Activated T-helper 1 cell treated with anti-CD3 and anti-CD28 coated beads, Interleukin-2, amount 50 U/mL, for 16 hours (primary cell): ENCODE results near the gene UNC5C.

Experiments
- DNase-seq, 2 donors: peaks; one replicate each; pipeline ENCODE4 v3.0.0-alpha.2; 2020; ENCODE audit warnings: low read depth in 1 of 2, low spot score in 1 of 2

Gene UNC5C

DNA sequence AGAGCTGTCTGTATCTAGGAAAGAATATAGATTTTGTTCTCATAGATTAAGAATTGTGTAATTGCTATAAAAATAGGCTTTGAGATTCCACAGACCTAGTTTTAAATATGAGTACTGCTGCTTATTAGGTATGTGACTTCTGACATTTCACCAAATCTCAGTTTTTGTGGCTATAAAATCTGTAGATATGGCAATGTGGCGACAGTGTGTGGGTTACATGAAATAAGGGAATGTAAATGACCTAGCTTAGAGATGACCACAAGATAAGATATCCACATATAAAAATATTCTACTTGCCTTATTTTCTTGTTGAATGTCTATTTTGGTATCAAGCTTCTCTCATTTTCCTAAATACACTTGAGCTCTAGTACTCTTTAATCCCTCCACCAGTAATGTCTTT, 193.8 kb downstream of the UNC5C start:
- no peak for DNase-seq

DNA sequence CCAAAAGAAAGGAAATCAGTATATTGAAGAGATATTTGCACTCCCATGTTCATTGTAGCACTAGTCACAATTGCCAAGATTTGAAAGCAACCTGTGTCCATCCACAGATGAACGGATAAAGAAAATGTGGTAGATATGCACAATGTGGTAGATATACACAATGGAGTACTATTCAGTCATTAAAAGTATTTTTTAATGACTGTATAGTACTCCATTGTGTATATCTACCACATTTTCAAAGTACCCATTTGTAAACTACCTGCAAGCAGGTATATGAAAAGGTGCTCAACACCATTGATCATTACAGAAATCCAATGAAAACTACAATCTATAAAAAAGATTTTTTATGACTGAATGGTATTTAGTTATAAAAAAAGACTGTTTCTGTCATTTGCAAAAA, 200.4 kb downstream of the UNC5C start:
- DNase-seq = no peak

DNA sequence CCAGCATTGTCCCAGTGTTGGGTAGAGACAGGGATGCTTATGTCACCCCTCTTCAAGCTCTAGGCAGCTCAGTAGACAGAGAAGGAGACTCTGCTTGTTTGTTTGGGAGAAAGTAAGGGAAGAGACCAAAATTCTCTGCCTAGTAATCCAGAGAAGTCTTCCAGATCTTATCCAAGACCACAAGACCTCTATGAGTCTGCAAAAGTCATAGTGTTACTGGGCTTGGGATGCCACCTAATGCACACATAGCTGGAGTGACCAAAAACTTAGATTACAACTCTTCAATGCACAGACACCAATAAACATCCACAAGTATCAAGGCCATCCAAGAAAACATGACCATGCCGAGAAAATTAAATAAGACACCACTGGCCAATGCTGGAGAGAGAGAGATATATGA, 205.5 kb downstream of the UNC5C start:
- no peak for DNase-seq

DNA sequence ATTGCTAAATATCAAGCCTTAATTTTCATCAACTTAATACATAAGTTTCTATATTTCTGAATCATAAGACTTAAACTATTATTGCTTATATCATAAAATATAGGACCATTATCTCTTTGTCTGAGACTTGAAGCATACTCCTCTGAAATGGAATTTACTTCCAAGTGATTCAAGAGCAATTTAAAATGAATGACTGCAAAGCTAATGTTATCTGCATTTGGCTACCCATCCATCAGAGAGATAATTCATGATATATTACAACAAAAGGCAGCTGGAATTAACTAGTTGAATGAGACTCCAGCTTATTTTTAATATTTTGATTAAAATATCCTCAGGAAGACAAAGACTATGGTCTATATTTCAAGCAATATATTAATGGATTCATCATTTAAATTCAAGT, 208.6 kb downstream of the UNC5C start:
- DNase-seq = no peak

DNA sequence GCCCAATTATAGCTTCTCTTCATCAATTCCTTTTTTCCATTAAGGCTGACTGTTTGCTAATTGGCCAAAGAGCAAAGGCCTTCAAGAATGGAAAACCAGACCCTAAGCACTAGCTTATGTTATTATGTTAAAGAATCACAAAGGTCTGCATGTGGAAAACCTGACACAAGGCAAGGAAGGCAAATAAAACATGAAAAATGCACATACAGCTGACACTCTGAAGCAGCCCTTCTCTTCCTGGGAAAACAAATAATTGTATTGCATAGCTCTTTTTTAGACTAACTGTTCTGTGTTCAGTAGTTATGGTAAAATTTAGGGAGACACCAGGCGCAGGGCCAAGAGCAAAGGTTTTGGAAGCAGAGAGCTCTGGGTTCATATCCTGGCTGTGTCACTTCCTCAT, 223.1 kb downstream of the UNC5C start:
- no peak for DNase-seq

DNA sequence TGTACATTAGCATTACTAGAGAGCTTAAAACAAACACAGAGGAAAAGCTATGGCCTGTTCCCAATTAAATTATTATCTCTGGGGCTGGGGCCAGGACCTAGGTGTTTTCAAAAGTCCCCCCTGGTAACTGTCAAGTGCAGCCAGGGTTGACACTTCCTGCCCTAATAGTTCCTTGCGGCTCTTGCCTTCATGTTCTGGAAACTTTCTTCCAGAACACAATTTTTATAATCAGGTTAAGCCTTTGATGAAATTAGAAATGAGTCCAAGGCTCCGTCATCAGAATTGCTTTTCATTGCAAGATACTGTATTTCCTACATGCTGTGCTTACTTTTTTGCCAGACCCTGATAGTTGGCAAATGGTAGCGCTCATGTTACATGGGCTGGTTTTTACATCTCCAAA, 229.6 kb downstream of the UNC5C start:
- DNase-seq = no peak

DNA sequence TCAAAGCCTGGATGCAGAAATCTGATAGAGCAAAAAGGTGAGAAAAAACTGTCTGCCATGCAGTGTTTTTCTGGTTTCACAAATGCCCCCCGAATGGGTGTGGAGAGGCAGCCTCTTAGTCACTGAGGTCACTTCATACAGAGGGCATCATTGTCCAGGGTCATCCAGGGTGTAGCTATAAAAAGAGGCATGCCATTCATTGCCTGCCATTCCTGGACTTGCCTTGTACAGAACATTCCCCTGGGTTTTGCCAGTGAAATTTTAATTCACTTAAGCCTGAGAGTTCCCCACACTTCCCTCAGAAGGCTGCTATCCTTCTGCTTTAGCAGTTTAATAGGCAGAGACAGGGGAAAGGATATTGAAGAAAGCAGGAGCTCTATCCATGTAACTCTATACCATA, 230.3 kb downstream of the UNC5C start:
- DNase-seq = no peak

DNA sequence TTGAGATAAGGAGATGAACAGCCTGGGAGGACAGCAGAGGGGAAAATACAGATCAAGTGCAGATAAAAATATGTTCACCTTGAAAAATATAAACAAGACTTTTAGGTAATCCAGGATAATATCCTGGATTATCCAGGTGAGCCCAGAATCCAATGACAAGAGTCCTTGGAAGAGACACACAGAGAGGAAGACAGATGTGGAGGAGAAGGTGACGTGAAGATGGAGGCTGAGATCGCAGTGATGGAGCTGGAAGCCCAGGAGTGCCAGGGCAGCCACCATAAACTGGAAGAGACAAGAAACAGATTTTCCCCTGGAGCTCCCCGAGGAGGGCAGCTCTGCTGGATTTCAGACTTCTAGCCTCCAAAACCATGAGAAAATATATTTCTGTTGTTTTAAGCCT, 230.7 kb downstream of the UNC5C start:
- DNase-seq = no peak

DNA sequence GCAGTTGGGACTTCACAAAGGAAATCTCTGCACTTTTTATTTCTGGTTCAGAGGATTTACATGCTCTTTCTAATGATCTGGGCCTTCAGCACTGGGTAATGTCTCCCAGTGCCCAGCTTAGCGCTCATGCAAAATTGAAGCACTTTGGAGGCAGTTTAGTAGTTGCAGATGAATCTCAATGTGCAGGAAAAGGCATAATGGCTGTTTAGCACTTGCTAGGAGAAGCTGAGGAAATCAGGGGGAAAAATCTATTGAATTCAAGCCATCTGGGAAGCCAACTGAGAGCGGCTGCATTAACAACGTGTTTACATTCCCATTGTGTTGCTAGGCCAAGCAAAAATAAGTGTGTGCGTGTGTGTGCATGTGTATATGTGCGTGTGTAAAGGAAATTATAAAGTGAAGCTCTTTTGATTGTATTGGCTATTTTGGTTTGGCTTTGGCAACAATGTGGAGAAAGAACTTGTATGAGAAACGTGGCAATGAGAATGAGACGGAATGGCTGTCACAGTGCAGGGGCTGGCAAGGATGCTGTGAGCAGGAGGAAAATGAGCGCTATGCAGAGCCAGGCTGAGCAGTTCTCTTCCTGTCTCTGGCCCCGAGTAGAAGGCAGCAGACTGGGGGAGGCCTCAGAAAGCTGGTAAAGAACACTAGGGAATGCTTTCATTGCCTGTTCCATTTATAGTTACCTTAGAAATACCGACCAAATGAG, 231.5 kb downstream of the UNC5C start:
- DNase-seq = no peak

DNA sequence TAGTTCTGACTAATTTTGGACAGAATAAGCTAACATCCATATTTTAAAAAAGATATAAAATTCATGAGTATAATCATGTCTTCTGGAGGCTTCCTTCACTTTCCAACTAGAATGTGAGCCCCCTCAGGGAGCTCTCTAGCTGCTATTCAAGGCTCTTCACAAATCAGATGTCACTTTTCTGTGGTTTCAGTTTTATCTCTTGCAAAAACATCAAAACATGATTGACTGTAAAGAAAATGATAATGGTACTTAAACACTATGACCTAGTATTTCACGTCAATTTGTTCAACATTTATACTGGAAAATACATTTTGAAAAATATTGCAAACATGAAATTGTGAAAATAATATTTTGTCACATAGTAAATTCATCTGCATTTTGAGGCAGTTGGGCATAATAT, 234.2 kb downstream of the UNC5C start:
- no peak for DNase-seq

DNA sequence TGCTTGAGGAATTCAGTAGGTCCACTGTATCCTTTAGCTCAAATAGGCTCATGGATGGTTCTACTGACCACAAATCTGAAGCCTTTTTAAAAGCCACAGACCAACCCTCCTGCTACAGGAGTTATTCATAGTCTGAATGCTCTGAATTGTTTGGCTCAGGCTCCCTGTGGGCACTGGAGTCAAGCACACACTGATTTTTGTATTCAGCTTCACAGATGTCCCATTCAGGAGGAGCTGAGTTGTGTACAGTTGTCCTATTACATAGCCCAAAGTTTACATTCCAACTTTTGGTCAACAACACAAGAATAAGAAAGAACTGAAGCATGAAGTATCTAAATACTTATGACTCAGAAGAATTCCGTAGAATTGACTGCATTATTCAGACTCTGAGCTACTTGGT, 243.9 kb downstream of the UNC5C start:
- no peak for DNase-seq

DNA sequence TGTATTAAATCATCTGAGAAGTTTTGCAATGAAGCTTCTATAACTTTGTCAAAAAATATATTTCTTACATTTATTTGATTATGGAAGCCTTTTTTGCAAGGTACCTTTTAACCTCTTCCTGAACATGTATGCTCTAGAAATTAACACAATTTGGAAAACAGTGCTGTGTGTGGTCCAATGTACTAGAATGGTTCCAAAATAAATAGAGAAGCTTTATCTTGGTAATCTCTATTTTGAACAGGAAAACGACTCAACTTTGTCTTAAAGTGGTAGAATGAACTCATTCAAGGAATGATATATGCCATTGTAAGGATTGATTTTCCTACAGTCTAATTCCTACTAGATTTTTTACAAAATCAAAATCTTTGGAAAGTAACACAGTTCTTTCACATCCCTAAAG, 248.5 kb downstream of the UNC5C start:
- no peak for DNase-seq

DNA sequence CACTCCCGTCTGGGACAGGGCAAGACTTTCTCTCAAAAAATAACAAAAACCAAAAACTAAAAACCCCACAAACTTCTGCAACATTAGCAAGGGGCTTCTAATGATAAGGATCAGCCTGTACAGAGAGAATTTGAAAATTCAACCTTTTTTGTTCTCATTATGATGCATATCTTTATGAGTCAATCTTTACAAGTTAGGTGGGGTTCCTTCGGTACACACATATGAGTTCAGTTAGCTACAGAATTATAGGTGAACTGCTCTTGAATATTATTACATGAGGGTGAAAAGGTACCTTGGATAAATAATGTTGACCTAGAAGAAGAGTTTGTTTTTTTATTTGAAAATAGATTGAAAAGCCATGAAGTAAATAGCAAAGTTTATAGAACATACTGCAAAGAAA, 252.7 kb downstream of the UNC5C start:
- DNase-seq = no peak

DNA sequence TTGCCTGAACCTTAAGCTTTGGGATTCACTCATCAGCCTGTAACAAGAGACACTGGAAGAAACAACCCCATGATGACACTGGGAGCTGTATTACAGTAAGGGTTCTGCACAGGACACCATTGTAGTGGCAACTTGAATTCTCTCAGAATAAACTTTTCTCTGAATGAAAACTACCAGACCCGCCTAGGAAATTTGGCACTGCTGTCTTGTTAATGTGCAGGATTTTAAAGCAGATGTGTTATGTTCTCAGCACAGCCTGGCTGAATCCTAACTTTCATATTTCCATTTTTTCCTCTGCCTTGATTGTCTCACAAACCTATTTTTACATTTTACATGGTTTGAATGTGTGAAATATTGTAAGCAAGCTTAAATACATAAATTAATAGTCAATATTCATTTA, 253.6 kb downstream of the UNC5C start:
- no peak for DNase-seq

DNA sequence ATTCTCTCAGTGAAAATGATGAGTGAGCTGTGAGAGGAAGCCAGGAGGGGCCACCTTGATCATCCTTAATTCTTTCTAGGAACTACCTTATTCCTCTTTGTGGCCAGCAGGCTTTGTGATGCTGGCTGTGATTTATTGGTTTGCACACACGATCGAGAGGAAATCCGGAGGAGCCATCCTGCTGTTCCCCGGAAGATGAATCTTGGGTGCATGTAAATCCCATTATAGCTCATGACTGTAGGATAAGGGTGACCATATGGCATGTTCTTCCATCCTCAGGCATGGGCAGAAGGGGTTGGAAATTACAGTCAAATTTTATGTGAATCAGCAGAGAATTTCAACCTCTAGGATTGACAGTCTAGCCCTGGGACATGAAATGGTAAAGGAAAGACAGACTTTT, 254.5 kb downstream of the UNC5C start:
- DNase-seq = no peak

DNA sequence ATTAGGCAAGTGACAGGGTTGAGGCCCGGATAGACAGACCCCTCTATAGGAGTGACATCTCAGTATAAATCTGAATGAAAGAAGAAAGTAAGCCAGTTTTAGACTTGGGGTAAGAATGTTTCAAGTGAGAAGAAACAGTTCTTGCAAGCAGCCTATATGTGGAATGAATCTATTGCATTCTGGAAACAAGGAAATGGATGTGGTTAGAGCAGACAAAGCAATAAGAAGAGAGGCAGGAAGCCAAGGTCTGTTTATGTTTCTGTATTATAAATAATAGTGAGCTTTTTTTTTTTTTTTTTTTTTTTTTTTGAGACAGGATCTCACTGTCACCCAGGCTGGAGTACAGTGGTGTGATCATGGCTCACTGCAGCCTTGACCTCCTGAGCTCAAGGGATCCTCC, 255.8 kb downstream of the UNC5C start:
- no peak for DNase-seq

DNA sequence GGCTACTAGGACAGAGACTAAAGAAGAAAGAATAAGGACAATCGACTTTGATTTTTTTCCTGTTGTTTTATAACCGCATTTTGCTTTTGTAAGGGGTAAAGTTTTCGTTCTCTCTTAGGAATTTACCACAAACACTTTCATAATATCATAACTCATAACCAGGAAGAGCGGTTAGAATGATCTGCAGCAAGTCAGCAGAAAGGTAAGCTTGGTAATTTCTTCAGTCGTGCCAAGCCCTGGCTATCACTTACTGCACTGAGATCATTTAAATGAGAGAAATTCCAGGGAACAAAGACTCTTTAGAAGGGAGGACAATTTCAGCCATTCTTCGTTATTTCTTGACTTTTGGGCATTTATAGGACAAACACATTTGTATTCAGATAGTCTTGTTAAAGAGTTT, 258.1 kb downstream of the UNC5C start:
- no peak for DNase-seq

DNA sequence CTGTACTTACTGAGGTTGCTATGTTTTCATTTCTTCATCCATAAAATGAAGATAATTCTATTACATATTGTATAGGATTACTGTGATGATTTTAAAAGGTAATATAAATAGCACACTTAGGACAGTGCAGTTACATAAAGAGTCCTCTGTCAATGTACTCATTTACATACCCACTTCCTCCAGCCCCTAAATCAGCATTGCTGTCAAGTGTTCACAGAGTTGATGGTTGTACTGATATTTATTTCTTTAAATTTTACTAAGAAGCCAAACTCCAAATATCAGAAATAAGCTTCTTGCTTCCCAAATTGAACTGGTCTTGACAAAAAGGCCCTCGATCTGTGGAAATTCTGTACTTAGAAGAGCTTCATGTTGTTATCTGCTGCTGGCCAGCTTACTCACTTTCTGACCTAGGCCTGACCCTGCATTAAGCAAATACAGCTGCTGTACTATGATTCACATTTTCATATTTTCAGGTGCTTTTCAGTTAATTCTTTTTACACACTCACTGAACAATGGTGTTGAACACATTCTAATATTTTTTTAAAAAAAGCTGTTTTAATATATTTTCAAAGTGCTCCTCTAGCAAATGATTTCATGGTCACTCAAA, 259.6 kb downstream of the UNC5C start:
- DNase-seq = no peak

DNA sequence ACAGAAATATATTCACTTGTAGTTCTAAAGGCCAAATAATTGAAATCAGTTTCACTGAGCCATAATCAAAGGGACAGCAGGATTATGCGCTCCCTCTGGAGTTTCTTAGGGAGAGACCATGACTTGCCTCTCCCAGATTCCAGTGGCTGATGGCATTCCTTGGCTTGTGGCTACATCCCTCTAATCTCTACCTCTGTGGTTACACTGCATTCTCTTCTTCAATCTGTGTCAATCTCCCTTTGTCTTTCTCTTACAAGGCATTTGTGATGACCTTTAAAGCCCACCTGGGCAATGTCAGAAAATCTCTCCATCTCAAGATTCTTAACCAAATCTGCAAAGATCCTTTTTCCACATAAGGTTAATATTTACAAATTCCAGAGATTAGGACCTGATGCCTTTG, 260.2 kb downstream of the UNC5C start:
- no peak for DNase-seq

DNA sequence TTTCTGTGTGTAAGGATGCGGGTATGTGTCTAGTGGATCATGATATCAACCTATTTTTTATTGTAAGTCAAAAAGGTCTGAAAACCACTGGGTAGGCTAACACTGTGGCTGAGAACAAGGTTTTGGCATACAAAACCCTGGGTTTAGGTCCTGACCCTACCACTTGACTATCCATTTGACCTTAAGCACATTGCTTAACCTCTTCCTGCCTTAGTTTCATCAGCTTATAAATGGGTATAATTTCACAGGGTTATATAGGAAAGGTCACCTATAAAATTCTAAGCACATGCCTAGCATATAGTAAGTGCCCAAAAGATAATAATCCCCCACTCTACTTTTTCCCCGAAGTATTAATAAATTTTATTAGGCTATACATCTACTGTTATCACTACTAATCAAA, 263.0 kb downstream of the UNC5C start:
- no peak for DNase-seq

DNA sequence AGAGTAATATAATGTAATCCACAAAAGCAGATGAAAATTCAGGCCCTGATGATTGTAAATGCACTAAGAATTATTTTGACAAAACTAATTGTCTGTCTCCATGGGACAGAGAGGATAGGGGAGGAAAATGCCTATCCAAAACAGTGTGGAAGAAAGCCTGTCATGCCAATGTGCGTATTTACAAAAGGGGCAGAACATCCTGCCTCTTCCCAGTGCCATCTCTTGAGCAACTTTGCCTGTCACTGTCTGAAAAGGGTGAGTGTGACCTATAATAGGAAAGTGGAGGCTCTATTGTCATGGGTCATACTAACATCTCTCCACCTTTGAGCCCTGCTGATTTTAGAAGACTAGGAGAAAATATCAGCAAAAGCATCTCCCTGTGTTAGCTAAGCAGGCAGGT, 264.1 kb downstream of the UNC5C start:
- DNase-seq = no peak

DNA sequence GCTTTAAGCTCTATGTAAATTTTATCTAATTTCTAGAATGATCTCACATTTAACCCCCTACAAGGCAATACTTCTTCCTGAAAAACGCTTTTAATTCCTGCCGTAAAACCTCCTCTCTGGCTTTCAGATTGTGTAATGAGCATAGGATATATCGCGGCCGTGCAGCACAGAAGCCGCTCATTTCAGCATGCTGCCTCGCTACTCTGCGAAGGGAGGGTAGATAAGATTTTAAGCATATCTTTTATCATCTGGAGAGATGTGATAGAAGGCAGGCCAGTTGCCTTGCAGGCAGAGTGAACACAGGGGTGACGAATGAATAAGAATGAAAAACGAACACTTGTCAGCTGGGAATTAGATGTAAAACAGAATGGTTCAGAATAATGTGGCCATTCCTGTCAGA, 265.5 kb downstream of the UNC5C start:
- no peak for DNase-seq

DNA sequence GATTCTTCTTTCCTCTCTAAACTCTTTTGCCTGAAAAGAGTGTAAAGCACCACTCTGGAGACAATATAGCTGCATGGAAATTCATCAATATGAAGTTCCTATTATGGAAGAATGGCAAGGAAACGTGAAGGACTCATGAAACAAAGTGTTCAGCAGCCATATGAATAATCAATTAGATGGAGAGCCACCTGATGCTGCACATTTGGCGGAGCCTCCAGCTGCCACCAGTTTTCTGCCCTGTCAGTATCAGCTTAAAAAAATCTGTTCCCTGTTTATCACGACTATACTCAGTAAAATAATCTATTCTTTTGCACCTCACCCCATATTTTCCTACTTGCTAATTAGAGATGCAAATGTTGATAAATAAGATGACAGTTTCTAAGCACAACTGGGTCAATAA, 276.0 kb downstream of the UNC5C start:
- DNase-seq = no peak
